ENCODE measurements around the gene BTBD9. TPM values are rescaled to one million over a fixed set of nuclear protein-coding genes. Genes with fewer than 3 reads are reported as not detected.

The BTBD9 gene
- total RNA-seq, 1 experiment from 2014 or later, result 9.5 TPM

DNA sequence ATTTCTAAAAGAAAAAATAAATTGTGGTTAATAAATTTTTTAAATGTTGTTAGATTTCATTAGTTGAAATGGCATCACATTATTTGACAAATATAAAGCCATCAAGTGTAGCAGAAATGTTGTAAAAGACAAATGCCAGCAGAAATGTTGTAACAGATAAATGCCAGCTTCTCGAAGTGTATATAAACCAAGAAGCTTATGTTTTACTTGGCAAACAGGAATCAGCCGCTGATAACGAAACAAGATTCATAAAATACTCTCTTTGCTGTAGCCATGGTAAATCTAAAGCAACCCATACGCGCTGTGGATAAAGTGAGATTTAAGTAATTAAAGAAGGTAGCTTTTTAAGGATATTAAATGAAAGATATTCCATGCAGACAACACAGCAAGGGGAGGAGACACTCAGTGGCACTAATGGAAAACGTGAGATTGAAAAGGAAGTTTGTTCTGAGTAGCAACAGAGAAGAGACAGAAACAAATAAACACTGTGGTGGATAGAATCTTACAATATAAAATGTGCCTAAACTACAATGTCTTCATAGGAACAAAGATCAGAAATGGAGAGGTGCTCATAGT lies 29.6 kb downstream of the BTBD9 start:
- in situ Hi-C loops (cut with HindIII; ENCODE audit: low sequenced_read_pairs), result no loop called here
- no peak for DNase-seq (ENCODE audit: low spot score)

DNA sequence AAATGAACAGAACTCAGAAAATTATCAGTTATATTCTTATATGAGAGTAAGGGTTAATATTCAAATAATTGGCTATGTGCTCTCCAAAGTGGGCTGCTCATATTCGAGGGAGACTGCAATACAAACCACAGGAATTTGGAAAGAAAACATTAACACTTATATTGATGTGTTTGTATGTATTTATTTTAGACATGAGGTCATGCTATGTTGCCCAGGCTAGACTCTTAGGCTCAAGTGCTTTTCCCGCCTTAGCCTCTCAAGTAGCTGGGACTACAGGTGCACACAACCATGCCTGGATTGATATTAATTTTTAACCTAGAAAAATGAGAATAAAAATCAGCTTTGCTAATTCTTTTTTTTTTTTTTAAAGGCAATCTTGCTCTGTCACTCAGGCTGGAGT lies 35.0 kb downstream of the BTBD9 start:
- no peak for DNase-seq (ENCODE audit: low spot score)
- in situ Hi-C loops (cut with HindIII; ENCODE audit: low sequenced_read_pairs), result no loop called here

DNA sequence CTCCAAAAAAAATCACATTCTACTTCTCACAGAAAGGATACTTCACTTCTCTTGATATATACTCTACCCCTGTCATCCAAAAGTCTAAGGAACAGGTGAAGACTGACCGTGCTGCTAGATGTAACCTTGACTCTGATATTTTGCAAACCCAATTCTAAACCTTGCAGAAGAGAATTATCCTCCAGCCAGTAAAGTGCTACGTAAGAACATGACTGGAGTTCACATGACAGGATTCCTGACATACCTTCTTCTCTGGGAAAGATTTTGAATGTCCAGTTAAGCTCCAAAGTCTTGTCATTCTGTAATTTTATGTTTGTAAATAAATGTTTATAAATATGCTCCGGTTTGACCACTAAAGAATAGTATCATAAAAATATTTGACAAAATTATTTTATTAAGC lies 35.8 kb downstream of the BTBD9 start:
- in situ Hi-C loops (cut with HindIII; ENCODE audit: low sequenced_read_pairs), result no loop called here

DNA sequence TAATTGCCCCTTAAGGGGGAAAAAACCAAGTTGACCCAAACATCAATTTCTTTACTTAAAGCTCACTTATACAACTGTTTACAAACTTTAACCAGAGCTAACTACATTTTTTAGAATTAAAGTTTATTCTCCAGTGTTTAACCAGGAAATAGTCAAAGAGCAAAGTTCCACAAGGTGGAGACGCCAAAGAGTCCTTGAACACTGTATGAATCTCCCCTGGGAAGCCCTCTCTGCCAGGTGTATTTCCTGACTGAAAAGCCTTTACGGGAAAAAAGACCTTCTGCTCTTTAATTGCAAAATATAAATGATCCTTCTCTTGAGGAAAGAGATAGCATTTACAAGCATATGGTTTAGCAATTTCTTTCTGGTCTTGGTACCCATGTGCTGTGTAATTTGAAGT lies 36.2 kb downstream of the BTBD9 start:
- DNase-seq (ENCODE audit: low spot score), result no peak
- in situ Hi-C loops (cut with HindIII; ENCODE audit: low sequenced_read_pairs), result no loop called here

More for the DNA sequence above, 35.8 kb downstream of the BTBD9 start:
- DNase-seq (ENCODE audit: low spot score), result no peak

DNA sequence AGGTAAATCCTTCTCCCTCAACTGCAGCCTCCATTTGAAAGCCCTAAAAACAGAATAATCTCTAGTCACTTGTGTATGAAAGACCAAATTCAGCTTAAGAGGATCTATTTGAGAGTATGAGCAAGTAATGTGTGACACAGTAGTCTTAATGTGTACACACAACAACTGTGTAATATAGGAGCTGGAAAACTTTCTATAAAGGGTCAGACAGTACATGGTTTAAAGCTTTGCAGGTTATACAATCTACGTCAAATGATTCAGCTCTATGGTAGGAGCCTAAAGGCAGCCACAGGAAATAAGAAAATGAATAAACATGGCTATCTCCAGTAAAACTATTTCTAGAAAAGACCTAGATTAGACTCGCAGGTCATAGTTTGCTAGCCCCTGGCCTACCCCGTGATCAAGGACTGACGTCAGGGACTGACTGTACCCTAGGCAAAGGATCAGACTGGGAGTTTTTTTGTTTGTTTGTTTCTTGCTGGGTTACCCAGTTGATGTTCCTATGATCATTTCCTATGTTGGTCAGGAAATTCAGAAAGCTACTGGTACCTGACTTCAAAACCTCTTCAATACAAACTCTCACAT lies 39.7 kb downstream of the BTBD9 start:
- in situ Hi-C loops (cut with HindIII; ENCODE audit: low sequenced_read_pairs), result no loop called here
- no peak for DNase-seq (ENCODE audit: low spot score)

DNA sequence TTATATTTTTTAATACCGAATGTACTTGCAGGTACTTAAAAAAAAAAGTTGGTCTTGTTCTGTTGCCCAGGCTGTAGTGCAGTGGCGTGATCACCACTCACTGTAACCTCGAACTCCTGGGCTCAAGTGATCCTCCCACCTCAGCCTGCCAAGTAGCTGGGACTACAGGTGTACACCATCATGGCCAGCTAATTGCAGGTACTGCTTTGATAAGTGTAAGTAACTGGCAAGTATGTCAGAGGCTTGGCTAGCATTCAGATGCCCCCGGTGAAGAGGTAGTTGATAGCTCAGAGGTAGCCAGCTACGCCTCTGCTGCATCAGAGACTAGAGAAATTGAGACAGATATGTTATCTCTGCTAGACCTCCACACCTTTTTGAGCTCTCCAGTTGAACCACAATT lies 40.5 kb downstream of the BTBD9 start:
- in situ Hi-C loops (cut with HindIII; ENCODE audit: low sequenced_read_pairs), result no loop called here

DNA sequence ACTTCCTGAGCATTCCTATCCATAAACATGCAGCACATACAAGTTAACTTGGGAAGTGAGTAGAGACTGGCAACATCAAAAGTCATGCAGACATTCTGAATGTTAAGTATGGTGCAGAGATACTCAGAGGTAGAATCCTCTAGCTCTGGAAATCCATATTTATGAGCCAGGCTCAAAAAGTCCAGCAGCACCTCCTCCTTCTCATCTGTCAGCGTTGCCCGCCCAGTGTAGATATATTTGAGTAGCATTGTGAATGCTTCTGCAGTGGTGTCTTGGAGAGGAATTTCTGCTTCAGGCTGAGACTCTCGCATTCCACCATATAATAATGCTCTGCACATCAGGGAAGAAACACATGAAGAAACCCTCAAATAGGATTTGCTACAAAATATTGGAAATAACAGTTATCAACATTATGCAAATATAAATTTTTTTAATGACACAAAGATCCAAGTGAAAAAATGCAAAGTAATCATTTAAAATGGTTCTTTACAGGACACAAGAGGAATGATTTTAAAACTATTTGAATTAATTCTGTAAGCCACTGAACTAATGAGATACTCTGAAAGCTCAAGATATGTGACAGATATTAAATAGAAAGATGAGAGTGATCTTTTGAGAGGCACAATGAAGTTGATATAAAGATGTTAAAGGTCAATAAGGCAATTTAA lies 45.6 kb downstream of the BTBD9 start:
- no peak for DNase-seq (ENCODE audit: low spot score)
- in situ Hi-C loops (cut with HindIII; ENCODE audit: low sequenced_read_pairs), result no loop called here

More for the DNA sequence above, 40.5 kb downstream of the BTBD9 start:
- no peak for DNase-seq (ENCODE audit: low spot score)

DNA sequence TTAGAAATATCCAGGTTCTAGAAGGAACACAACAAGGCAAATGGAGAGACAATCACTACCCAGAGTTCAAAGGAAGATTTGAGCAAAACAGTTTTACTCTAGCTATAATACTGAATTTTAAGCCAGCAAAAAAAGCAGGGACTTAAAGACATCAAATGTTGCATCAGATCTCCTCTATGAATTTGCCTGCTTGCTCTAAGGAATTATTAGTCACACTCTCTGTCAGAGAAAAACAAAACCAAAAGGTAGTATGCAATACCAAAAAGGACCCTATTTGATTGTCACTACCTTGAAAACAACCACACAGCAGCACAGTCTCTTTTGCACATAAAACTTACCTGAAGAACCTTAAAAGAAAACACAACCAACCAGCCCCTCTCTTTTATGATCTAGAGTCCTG lies 46.3 kb downstream of the BTBD9 start:
- no peak for DNase-seq (ENCODE audit: low spot score)
- in situ Hi-C loops (cut with HindIII; ENCODE audit: low sequenced_read_pairs), result no loop called here

DNA sequence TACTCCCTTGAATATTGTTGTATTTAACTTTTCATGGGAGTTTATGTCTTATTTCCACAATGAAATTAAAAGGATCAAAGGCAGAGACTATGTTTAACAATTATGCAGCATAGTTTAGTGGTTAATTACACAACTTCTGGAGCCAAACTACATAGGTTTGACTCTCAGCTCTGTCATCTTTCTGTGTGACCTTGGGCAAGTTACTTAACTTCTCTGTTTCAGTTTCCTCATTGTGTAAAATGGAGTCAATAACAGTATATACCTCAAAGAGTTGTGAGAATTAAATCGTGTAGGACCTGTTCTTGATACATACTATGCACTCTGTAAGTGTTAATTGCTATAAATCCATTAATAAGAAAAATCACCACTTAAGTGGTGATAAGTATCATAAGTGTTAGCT lies 48.3 kb downstream of the BTBD9 start:
- in situ Hi-C loops (cut with HindIII; ENCODE audit: low sequenced_read_pairs), result no loop called here
- no peak for DNase-seq (ENCODE audit: low spot score)

DNA sequence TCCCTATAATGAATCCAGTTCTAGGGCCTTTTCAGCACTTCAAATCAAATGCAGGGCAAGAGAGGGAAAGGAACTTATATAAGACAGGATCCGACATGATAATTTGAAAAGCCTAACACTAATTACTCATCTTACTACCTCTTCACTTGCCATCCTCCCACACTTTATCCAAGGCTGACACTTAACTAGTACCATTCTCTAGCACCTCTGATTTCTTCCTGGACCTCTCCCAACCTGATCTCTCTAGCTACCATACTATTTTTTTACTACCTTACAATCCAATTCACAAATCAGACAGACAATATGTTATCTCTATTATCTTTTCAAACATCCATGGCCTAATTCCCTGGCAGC lies 50.4 kb downstream of the BTBD9 start:
- no peak for DNase-seq (ENCODE audit: low spot score)
- in situ Hi-C loops (cut with HindIII; ENCODE audit: low sequenced_read_pairs), result no loop called here

DNA sequence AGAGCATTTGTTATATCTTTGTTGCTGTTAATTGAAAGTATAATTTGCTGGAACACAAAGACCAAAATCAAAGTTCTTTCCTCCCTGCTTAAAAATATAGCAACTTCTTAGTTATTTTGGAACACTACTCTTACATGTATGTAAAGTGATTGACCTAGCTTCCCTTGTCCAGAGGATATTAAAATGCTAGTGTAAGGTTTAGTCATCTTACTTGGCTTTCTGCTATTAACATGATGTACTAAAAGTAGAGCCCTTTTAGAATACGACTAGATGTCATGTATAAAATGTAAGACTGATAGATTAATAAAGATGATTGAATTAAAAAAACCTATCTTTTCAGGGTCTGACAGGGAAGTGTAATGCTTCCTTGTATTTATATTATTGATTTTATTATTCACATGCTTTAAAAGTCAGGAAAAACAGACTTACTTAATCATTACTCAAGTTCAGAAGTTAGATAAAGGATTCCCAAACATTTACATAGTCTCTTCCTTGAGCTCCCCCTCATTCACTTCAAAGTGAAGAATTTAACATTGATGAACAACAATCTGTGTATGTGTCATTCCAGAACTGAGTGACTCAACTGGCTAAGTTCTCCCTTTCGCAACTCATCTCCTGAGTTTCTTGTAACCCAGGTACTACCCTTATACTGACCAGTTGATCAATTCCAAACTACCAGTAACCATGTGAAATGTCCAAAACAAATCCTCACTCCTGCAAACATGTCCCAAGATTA lies 50.9 kb downstream of the BTBD9 start:
- in situ Hi-C loops (cut with HindIII; ENCODE audit: low sequenced_read_pairs), result no loop called here
- no peak for DNase-seq (ENCODE audit: low spot score)

DNA sequence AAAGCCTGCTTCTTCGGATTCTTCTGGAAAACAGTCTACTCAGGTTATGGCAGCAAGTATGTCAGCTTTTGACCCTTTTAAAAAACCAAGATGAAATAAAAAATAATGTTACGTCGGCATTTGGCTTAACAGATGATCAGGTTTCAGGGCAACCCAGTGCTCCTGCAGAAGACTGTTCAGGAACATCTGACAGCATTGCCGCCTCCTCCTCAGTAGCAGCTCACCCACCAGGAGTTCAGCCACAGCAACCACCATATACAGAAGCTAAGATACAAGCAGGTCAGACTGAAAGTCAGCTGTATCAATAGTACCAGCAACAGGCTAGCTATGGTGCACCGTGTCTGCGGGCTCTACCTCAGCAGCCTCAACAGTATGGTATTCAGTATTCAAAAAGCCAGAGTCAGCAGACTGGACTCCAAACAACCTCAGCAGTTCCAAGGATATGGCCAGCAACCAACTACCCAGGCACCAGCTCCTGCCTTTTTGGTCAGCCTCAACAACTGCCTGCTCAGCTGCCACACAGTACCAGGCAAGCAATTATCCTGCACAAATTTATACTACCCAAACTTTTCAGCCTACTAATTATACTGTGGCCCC lies 51.9 kb downstream of the BTBD9 start:
- no peak for DNase-seq (ENCODE audit: low spot score)
- in situ Hi-C loops (cut with HindIII; ENCODE audit: low sequenced_read_pairs), result no loop called here

DNA sequence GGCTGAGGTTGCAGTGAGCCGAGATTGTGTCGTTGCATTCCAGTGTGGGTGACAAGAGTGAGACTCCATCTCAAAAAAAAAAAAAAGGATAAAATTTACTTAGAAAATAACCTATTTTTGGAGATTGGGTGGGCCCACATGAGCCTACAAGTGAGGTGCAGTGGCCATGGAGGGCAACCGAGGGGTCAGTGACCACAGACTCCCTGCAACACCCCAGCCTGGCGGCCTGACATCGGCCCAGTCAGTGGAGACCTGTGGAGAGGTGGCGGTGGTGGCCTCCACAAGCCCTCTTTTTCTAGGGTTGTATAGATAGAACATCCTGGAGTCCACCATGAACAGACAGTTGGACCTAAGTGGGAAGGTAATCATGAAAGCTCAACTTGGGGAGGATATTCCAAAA lies 52.7 kb downstream of the BTBD9 start:
- DNase-seq (ENCODE audit: low spot score), result no peak

DNA sequence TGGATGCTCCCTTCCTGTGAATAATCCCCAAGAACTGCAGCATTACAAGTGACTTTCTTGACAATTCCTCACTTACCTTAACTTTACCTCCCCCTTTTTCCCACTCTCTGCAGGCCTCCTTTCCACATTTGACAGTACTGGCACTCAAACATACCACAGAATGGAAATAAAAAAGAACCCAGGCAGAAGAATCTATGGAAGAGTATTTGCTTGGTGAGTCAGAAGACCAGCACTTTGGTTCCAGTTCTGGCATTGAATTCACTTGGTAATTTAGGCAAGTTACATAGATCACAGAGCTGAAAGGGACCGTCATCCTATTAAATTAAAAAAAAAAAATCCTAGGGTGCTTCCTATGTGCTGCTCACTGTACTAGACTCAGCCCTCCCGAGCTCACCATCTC lies 55.0 kb downstream of the BTBD9 start:
- in situ Hi-C loops (cut with HindIII; ENCODE audit: low sequenced_read_pairs), result no loop called here
- DNase-seq (ENCODE audit: low spot score), result no peak

More for the DNA sequence above, 52.7 kb downstream of the BTBD9 start:
- in situ Hi-C loops (cut with HindIII; ENCODE audit: low sequenced_read_pairs), result no loop called here

DNA sequence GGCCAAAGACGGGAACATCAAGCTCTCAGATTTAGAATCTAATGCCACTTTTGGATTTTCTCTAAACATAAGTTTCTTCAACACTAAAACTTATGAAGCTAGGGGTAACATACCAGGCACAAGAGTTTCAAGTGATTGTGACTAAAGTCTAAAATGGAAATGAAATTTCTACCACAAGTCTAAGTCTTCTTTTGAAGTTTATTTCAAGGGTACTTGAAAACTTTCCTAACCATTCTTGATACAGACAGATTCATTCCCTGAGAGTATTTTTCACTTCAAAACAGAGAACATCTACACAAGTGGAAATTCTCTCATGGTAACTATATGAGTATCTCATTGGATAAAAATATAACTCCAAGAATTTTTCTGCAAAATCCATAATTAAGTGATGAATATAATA lies 56.2 kb downstream of the BTBD9 start:
- in situ Hi-C loops (cut with HindIII; ENCODE audit: low sequenced_read_pairs), result no loop called here
- no peak for DNase-seq (ENCODE audit: low spot score)

DNA sequence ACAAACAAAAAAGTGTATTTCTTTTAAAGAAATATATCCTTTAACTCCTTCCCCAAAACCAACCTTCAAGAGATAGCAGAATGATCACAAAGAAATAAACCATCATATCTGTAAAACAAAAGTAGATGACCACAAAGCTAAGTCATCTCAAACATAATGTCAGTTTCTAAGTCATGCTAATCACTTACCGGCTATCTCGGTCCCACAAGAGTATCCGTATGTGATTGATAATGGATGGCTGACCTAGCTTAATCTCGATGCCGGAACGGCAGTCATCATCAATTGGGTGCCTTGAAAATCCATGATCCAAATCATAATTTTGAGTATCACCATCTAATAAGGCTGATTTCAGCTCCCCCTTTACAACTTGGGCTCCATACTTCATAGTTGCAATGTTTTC lies 59.7 kb downstream of the BTBD9 start:
- DNase-seq (ENCODE audit: low spot score), result no peak
- in situ Hi-C loops (cut with HindIII; ENCODE audit: low sequenced_read_pairs), result no loop called here

DNA sequence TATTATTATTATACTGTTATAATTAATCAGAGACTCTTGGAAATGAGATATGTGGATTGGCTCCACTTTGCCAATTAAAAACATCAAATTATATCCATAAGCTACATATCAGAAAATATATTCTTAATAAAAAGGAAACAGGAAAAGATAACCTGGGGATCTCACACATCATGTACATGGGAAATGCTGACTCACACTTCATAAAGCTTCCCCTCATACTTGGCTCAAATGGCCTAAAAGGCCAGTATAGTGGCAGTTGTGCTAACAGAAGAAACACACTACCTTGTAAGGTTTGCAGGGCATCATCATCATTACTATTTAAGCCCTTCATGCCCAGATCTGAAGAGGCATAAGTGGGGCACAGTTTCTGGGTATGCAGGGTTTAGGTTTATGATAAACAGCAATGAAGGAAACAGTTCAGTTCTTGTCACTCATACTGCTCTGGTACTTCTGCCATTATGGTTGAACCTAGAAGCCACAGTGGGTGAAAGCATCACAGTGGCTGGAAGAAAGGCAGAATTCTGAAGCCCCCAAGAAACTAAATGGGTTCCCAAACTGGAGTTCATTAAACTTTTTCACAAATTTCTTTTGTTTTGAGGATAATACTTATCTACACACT lies 60.6 kb downstream of the BTBD9 start:
- DNase-seq (ENCODE audit: low spot score), result no peak
- in situ Hi-C loops (cut with HindIII; ENCODE audit: low sequenced_read_pairs), result no loop called here

DNA sequence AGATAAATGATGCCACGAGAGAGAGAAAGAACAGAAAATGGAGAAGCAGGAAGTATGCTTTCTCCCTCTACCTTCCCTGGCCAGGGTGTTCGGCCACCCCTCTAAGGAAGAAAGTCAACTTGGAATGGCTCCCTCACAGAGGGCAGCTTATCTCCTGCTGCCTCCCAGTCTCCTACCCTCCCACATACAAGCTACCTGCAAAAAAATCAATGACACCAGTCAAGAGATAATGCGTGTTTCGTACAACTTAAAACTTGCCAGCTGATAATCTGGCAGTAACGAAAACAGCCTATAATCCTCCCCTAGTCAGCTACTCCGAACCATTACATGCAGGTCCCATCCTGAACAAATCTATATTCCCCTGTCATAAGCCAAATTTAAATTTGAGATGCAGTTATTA lies 61.7 kb downstream of the BTBD9 start:
- no peak for DNase-seq (ENCODE audit: low spot score)
- in situ Hi-C loops (cut with HindIII; ENCODE audit: low sequenced_read_pairs), result no loop called here

DNA sequence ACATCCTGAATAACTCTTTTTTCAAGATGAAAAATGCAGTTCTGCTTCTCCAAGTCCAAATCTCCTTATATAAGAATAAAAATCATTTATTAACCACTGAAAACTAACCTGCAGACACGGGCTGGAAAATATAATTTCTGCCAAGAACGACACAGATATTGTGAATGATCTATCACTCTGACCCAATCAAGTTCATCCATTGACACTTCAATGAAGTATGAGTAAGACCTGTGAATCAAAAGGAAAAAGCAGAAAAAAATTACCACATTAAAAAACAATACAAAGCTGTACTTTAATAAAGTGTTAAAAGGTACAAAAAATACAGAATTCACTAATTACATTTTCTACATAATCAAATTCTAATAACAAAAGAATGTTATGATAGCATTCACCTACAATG lies 62.2 kb downstream of the BTBD9 start:
- in situ Hi-C loops (cut with HindIII; ENCODE audit: low sequenced_read_pairs), result no loop called here
- no peak for DNase-seq (ENCODE audit: low spot score)
